ENCODE results near the gene IL19. TPM values are rescaled to one million over a fixed set of nuclear protein-coding genes. Genes with fewer than 3 reads are reported as not detected.

IL19 gene
- total RNA-seq, 1 experiment from 2014 or later: not detected

- H3K27me3 Mint-ChIP-seq (ENCODE audit: low read depth): no peaks in the 10 kb centered on the region; the same call in 1 of the 2 replicates
- ChIA-PET POLR2A (no interaction called here), CTCF (interaction anchor here (1.3 to 1.6 kb wide), 2 partner anchors 75 to 148 kb away, joined by 3 to 4 read pairs; no protein-coding TSS in a partner anchor)
- no peak overlapping the region for H3K4me3 Mint-ChIP-seq
- H3K4me1 Mint-ChIP-seq: no peaks in the 10 kb centered on the region; the same call in none of the 2 replicates
- H3K9me3 Mint-ChIP-seq: no peaks in the 10 kb centered on the region
- TF ChIP-seq SP1 (CRISPR knock-in tag; conservative IDR thresholded peaks at IDR 0.05) (no peak), ZNF532 (CRISPR knock-in tag; IDR thresholded peaks at IDR 0.05; ENCODE audit: borderline replicate concordance) (no peak), ZNF281 (CRISPR knock-in tag; IDR thresholded peaks at IDR 0.05) (no peak), ATF6 (CRISPR knock-in tag; IDR thresholded peaks at IDR 0.05) (no peak)
- TF ChIP-seq, protein P1, sequence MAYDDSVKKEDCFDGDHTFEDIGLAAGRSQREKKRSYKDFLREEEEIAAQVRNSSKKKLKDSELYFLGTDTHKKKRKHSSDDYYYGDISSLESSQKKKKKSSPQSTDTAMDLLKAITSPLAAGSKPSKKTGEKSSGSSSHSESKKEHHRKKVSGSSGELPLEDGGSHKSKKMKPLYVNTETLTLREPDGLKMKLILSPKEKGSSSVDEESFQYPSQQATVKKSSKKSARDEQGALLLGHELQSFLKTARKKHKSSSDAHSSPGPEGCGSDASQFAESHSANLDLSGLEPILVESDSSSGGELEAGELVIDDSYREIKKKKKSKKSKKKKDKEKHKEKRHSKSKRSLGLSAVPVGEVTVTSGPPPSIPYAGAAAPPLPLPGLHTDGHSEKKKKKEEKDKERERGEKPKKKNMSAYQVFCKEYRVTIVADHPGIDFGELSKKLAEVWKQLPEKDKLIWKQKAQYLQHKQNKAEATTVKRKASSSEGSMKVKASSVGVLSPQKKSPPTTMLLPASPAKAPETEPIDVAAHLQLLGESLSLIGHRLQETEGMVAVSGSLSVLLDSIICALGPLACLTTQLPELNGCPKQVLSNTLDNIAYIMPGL (CRISPR knock-in tag; IDR thresholded peaks at IDR 0.05): no peak
- TF ChIP-seq, protein P2, sequence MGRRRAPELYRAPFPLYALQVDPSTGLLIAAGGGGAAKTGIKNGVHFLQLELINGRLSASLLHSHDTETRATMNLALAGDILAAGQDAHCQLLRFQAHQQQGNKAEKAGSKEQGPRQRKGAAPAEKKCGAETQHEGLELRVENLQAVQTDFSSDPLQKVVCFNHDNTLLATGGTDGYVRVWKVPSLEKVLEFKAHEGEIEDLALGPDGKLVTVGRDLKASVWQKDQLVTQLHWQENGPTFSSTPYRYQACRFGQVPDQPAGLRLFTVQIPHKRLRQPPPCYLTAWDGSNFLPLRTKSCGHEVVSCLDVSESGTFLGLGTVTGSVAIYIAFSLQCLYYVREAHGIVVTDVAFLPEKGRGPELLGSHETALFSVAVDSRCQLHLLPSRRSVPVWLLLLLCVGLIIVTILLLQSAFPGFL (CRISPR knock-in tag; IDR thresholded peaks at IDR 0.05; ENCODE audit: borderline replicate concordance): no peak
- no peak for DNase-seq (ENCODE audit: low spot score)
- ATAC-seq: peak; percentile 53; the same call in 1 of the 2 replicates
- no peak overlapping the region for H3K27ac Mint-ChIP-seq
- H3K36me3 Mint-ChIP-seq: no peaks in the 10 kb centered on the region
Measured at GRCh38 chr1:206834217-206834616, 63.6 kb downstream of the IL19 start.

DNA sequence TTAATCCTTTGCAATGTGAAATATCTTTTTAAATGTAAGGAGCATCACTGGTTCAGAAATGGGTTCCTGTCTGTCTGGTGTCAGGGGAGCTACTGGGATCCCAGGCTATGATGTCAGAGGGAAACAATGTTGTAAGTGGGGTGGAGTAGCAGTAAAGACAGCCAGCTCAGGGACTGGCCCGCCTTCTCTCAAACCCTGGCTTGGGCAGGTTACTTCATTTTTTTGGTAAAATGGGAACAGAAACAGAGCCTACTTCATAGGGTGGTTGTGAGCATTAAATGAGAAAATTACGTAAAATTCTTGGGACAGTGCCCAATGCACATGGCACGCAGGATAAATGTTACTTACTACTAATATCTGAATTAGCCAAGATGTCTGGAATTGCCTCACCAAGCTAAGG, 64.1 kb downstream of the IL19 start:
- TF ChIP-seq ZNF425 (CRISPR knock-in tag; conservative IDR thresholded peaks at IDR 0.05): no peak
- TF ChIP-seq, protein P3, sequence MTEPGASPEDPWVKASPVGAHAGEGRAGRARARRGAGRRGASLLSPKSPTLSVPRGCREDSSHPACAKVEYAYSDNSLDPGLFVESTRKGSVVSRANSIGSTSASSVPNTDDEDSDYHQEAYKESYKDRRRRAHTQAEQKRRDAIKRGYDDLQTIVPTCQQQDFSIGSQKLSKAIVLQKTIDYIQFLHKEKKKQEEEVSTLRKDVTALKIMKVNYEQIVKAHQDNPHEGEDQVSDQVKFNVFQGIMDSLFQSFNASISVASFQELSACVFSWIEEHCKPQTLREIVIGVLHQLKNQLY (CRISPR knock-in tag; IDR thresholded peaks at IDR 0.05): no peak
- no peak for TF ChIP-seq ZBTB21 (CRISPR knock-in tag; IDR thresholded peaks at IDR 0.05; ENCODE audit: borderline replicate concordance)
- no peak for TF ChIP-seq CBFB (CRISPR knock-in tag; IDR thresholded peaks at IDR 0.05; ENCODE audit: low read depth)
- Mint-ChIP-seq H3K27me3 (ENCODE audit: low read depth) (no peaks in the 10 kb centered on the region; the same call in 1 of the 2 replicates), H3K9me3 (no peaks in the 10 kb centered on the region), H3K36me3 (no peaks in the 10 kb centered on the region), H3K4me1 (no peaks in the 10 kb centered on the region; the same call in 1 of the 2 replicates), H3K27ac (no peak overlapping the region), H3K4me3 (no peak overlapping the region)
- DNase-seq (ENCODE audit: low spot score) (no peak), ATAC-seq (no peak)
- ChIA-PET POLR2A (interaction anchor here (0.7 kb wide), 1 partner anchor 20 kb away, joined by 9 read pairs; no protein-coding TSS in a partner anchor), CTCF (interaction anchor here (1.0 to 1.6 kb wide), 7 partner anchors 25 to 222 kb away, joined by 3 to 7 read pairs (median 4); partner anchors contain the start of gene EIF2D)

Measured in WTC11 (cell line).